H1 (cell line): ENCODE results near the gene SLC6A3. TPM values are rescaled to one million over a fixed set of nuclear protein-coding genes. Genes with fewer than 3 reads are reported as not detected.

Experiments
- polyA plus RNA-seq, 7 experiments: library from polyadenylated mRNA; depleted of rRNA in 3 of 7; stranded (reverse) in 5 of 7; unstranded in 2 of 7; fragments of >200 nt in 5 of 7; fragments of 200-250 nt in 2 of 7; gene quantifications; 1 replicate in 5 of 7; 2 replicates in 1 of 7; 4 replicates in 1 of 7; pipeline versions ENCODE4 v1.2.1 to v1.2.3, GENCODE V29; 2011 to 2013; ENCODE audit warnings: missing spikeins in 2 of 7, mixed read lengths in 2 of 7
- total RNA-seq: library from RNA; stranded (reverse); fragmentation: NEBNext Ultra II Directional; extraction: Animal tissue kit (Norgen Biotek cat#: 25700); gene quantifications from 2 replicates; pipeline ENCODE4 v1.2.1, GENCODE V29; 2021

The SLC6A3 gene
- total and polyA plus RNA-seq, 2 of the 8 experiments (the other 6 are each of a cell fraction or from before 2014, with no cell fraction given), result 0.48 to 0.91 TPM

Other genes starting within 250 kb of the SLC6A3 start
- gene SLC6A19, start 243.8 kb downstream of the SLC6A3 start, total RNA-seq, result not detected in 2 replicates
- gene SLC6A19, start 243.8 kb downstream of the SLC6A3 start, polyA plus RNA-seq (2011; rRNA removed), result 0.02 and 0.03 TPM in 2 replicates
- not detected in 2 replicates for gene SLC6A18, start 220.1 kb downstream of the SLC6A3 start, total RNA-seq
- 0.03 TPM in 1 of 2 replicates, not detected in the other for gene SLC6A18, start 220.1 kb downstream of the SLC6A3 start, polyA plus RNA-seq (2011; rRNA removed)
- gene TERT, start 150.4 kb downstream of the SLC6A3 start, total RNA-seq, result 21.0 and 23.1 TPM in 2 replicates
- 13.1 and 23.0 TPM in 2 replicates for gene TERT, start 150.4 kb downstream of the SLC6A3 start, polyA plus RNA-seq (2011; rRNA removed)
- gene CLPTM1L, start 100.3 kb downstream of the SLC6A3 start, total RNA-seq, result 102 and 109 TPM in 2 replicates
- 119 and 122 TPM in 2 replicates for gene CLPTM1L, start 100.3 kb downstream of the SLC6A3 start, polyA plus RNA-seq (2011; rRNA removed)
- 260 and 266 TPM in 2 replicates for gene LPCAT1, start 78.5 kb upstream of the SLC6A3 start, total RNA-seq
- gene LPCAT1, start 78.5 kb upstream of the SLC6A3 start, polyA plus RNA-seq (2011; rRNA removed), result 107 and 168 TPM in 2 replicates